GM23338 (cell line): ENCODE data around the gene MVB12B. TPM values are rescaled to one million over a fixed set of nuclear protein-coding genes. Genes with fewer than 3 reads are reported as not detected.

Source experiments
- ATAC-seq: fragments of 200-7000 bp; cut with Tn5 transposase; 3 replicates; pipeline ENCODE4 v1.9.1; 2020
- DNase-seq: peaks from one replicate; pipeline ENCODE4 v3.0.0-alpha.2; 2015; ENCODE audit warnings: low spot score
- H2AFZ ChIP-seq: fragments of 200-600 bp; sonication (generic); 2 replicates; pipeline ENCODE4 v1.8.0; 2016; ENCODE audit warnings: antibody characterized with exemption, mild to moderate bottlenecking, moderate library complexity
- H3F3A ChIP-seq: fragments of 200-600 bp; sonication (generic); replicated peaks from 2 replicates; pipeline ENCODE4 v1.8.0; 2017; ENCODE audit warnings: antibody characterized with exemption, mixed run types, low read depth
- H3K27ac ChIP-seq: fragments of 200-600 bp; sonication (generic); 2 replicates; pipeline ENCODE4 v1.6.1; 2016; ENCODE audit warnings: low read depth
- H3K27me3 ChIP-seq: fragments of 200-600 bp; sonication (generic); 2 replicates; pipeline ENCODE4 v1.8.0; 2016; ENCODE audit warnings: mild to moderate bottlenecking, mixed run types, moderate library complexity; ENCODE audit not compliant: insufficient read depth
- H3K36me3 ChIP-seq: fragments of 200-600 bp; sonication (generic); 2 replicates; pipeline ENCODE4 v1.8.0; 2016; ENCODE audit warnings: mild to moderate bottlenecking; ENCODE audit not compliant: insufficient read depth
- H3K4me1 ChIP-seq: fragments of 200-600 bp; sonication (generic); 2 replicates; pipeline ENCODE4 v1.8.0; 2016; ENCODE audit warnings: mild to moderate bottlenecking, moderate library complexity; ENCODE audit not compliant: insufficient read depth
- H3K4me2 ChIP-seq: fragments of 200-600 bp; sonication (generic); 2 replicates; pipeline ENCODE4 v1.7.1; 2017; ENCODE audit warnings: mixed run types
- H3K4me3 ChIP-seq: fragments of 200-600 bp; sonication (generic); 2 replicates; pipeline ENCODE4 v1.6.1; 2016; ENCODE audit warnings: mixed run types
- H3K79me2 ChIP-seq: fragments of 200-600 bp; sonication (generic); replicated peaks from 2 replicates; pipeline ENCODE4 v1.8.0; 2017; ENCODE audit warnings: mild to moderate bottlenecking; ENCODE audit not compliant: insufficient read depth
- H3K9me2 ChIP-seq: fragments of 200-600 bp; sonication (generic); 2 replicates; pipeline ENCODE4 v1.8.0; 2017; ENCODE audit not compliant: insufficient read depth
- H4K20me1 ChIP-seq: fragments of 200-600 bp; sonication (generic); replicated peaks from 2 replicates; pipeline ENCODE4 v1.8.0; 2017; ENCODE audit warnings: mild to moderate bottlenecking; ENCODE audit not compliant: insufficient read depth
- H3K27ac Mint-ChIP-seq: 2 replicates; pipeline ENCODE4 v1.8.0; 2020; ENCODE audit warnings: inconsistent platforms, mild to moderate bottlenecking, moderate library complexity, mixed read lengths
- H3K27me3 Mint-ChIP-seq: 3 replicates; pipeline ENCODE4 v1.8.0; 2022; ENCODE audit warnings: low read depth, mild to moderate bottlenecking, moderate library complexity, mixed read lengths, inconsistent platforms; ENCODE audit not compliant: insufficient read depth, poor library complexity
- H3K36me3 Mint-ChIP-seq: 3 replicates; pipeline ENCODE4 v1.8.0; 2021; ENCODE audit warnings: low read depth, mild to moderate bottlenecking, inconsistent platforms, moderate library complexity, mixed read lengths
- H3K4me1 Mint-ChIP-seq: 3 replicates; pipeline ENCODE4 v1.8.0; 2020; ENCODE audit warnings: mild to moderate bottlenecking, inconsistent platforms, mixed read lengths
- H3K4me3 Mint-ChIP-seq: 3 replicates; pipeline ENCODE4 v1.8.0; 2021; ENCODE audit warnings: moderate library complexity, mild to moderate bottlenecking, inconsistent platforms, mixed read lengths
- H3K9me3 Mint-ChIP-seq: 3 replicates; pipeline ENCODE4 v1.8.0; 2020; ENCODE audit warnings: moderate library complexity, mild to moderate bottlenecking, inconsistent platforms, mixed read lengths
- EZH2 ChIP-seq: fragments of 200-600 bp; sonication (generic); IDR thresholded peaks from one replicate; pipeline ENCODE4 v1.8.0; 2017; ENCODE audit warnings: antibody characterized with exemption, mild to moderate bottlenecking, low read depth; ENCODE audit not compliant: unreplicated experiment
- EZH2phosphoT487 ChIP-seq: fragments of 200-600 bp; sonication (generic); IDR thresholded peaks from one replicate; pipeline ENCODE4 v1.8.1; 2018; ENCODE audit warnings: antibody characterized with exemption; ENCODE audit not compliant: unreplicated experiment
- STAT1 ChIP-seq: IDR thresholded peaks from one replicate; pipeline ENCODE4 v1.6.1; 2016; ENCODE audit warnings: antibody characterized with exemption; ENCODE audit not compliant: unreplicated experiment
- polyA plus RNA-seq: library from polyadenylated mRNA; unstranded; fragments of >200 nt; fragmentation: Nextera tagmentation; extraction: Ambion mirVana; gene quantifications from 2 replicates; pipeline ENCODE4 v1.2.1, GENCODE V29; 2016
- total RNA-seq: library from RNA; depleted of rRNA; stranded (reverse); fragments of >200 nt; shearing (Covaris generic); gene quantifications from 2 replicates; pipeline ENCODE4 v1.2.3, GENCODE V29; 2014
- TF ChIP-seq, protein P1 (sequence below), 2 experiments: fragments of 200-600 bp in 1 of 2; sonication (generic) in 1 of 2; conservative IDR thresholded peaks; 2 replicates each; pipeline versions ENCODE4 v1.5.1 to v1.6.1; 2016 to 2017; ENCODE audit warnings: antibody characterized with exemption in 2 of 2, low read depth in 2 of 2, mild to moderate bottlenecking in 2 of 2, moderate library complexity in 1 of 2
- TF ChIP-seq, protein P2 (sequence below): IDR thresholded peaks from one replicate; pipeline ENCODE4 v1.6.1; 2018; ENCODE audit warnings: antibody characterized with exemption; ENCODE audit not compliant: unreplicated experiment
- TF ChIP-seq, protein P3 (sequence below): IDR thresholded peaks from 2 replicates; pipeline ENCODE4 v1.6.1; 2016; ENCODE audit warnings: antibody characterized with exemption

Gene MVB12B
- total and polyA plus RNA-seq, 2 experiments from 2014 or later = 1.9 to 6.6 TPM

DNA sequence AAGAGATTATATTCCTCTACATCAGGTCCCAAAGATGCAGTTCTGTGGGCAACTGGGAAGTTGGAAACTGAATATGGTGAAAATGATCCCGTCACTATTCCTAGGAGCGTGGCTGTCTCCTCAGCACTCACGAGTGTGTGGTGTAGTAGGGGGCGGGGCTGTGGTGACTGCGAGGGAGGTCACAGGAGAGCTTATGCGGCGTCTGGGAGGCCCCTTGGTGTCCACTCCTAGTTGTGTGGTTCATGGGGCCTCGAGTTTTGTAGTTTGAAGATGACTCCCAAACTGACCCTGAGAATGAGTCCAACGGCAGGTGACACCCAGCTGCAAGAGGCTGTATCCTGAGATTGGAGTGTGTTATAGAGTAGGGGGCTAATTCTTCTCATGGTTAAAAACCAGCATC is 68.2 kb downstream of the MVB12B start:
- Histone ChIP-seq H3K27ac (no peak overlapping the region), H3K36me3 (no peaks in the 10 kb centered on the region), H3K4me1 (peaks cover 10% of the 10 kb centered on the region), H3K4me3 (no peak overlapping the region), H4K20me1 (no peaks in the 10 kb centered on the region), H3F3A (no peaks in the 10 kb centered on the region), H3K79me2 (no peaks in the 10 kb centered on the region), H3K4me2 (no peak overlapping the region), H3K9me2 (no peaks in the 10 kb centered on the region), H3K27me3 (no peaks in the 10 kb centered on the region), H2AFZ (no peak overlapping the region)
- ATAC-seq (no peak), DNase-seq (no peak)
- Mint-ChIP-seq H3K4me1 (peaks cover 23% of the 10 kb centered on the region), H3K27ac (peak overlapping the region; percentile 18; the same call in 1 of the 2 replicates), H3K36me3 (peaks cover 4% of the 10 kb centered on the region; the same call in 1 of the 3 replicates), H3K27me3 (peaks cover 7% of the 10 kb centered on the region), H3K9me3 (no peaks in the 10 kb centered on the region), H3K4me3 (no peak overlapping the region)
- TF ChIP-seq STAT1 (no peak), EZH2phosphoT487 (no peak), EZH2 (no peak)
- TF ChIP-seq, protein P1, sequence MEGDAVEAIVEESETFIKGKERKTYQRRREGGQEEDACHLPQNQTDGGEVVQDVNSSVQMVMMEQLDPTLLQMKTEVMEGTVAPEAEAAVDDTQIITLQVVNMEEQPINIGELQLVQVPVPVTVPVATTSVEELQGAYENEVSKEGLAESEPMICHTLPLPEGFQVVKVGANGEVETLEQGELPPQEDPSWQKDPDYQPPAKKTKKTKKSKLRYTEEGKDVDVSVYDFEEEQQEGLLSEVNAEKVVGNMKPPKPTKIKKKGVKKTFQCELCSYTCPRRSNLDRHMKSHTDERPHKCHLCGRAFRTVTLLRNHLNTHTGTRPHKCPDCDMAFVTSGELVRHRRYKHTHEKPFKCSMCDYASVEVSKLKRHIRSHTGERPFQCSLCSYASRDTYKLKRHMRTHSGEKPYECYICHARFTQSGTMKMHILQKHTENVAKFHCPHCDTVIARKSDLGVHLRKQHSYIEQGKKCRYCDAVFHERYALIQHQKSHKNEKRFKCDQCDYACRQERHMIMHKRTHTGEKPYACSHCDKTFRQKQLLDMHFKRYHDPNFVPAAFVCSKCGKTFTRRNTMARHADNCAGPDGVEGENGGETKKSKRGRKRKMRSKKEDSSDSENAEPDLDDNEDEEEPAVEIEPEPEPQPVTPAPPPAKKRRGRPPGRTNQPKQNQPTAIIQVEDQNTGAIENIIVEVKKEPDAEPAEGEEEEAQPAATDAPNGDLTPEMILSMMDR (conservative IDR thresholded peaks at IDR 0.05; ENCODE audit: low read depth in 2 of 2) = no peak
- TF ChIP-seq, protein P2, sequence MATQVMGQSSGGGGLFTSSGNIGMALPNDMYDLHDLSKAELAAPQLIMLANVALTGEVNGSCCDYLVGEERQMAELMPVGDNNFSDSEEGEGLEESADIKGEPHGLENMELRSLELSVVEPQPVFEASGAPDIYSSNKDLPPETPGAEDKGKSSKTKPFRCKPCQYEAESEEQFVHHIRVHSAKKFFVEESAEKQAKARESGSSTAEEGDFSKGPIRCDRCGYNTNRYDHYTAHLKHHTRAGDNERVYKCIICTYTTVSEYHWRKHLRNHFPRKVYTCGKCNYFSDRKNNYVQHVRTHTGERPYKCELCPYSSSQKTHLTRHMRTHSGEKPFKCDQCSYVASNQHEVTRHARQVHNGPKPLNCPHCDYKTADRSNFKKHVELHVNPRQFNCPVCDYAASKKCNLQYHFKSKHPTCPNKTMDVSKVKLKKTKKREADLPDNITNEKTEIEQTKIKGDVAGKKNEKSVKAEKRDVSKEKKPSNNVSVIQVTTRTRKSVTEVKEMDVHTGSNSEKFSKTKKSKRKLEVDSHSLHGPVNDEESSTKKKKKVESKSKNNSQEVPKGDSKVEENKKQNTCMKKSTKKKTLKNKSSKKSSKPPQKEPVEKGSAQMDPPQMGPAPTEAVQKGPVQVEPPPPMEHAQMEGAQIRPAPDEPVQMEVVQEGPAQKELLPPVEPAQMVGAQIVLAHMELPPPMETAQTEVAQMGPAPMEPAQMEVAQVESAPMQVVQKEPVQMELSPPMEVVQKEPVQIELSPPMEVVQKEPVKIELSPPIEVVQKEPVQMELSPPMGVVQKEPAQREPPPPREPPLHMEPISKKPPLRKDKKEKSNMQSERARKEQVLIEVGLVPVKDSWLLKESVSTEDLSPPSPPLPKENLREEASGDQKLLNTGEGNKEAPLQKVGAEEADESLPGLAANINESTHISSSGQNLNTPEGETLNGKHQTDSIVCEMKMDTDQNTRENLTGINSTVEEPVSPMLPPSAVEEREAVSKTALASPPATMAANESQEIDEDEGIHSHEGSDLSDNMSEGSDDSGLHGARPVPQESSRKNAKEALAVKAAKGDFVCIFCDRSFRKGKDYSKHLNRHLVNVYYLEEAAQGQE = no peak

DNA sequence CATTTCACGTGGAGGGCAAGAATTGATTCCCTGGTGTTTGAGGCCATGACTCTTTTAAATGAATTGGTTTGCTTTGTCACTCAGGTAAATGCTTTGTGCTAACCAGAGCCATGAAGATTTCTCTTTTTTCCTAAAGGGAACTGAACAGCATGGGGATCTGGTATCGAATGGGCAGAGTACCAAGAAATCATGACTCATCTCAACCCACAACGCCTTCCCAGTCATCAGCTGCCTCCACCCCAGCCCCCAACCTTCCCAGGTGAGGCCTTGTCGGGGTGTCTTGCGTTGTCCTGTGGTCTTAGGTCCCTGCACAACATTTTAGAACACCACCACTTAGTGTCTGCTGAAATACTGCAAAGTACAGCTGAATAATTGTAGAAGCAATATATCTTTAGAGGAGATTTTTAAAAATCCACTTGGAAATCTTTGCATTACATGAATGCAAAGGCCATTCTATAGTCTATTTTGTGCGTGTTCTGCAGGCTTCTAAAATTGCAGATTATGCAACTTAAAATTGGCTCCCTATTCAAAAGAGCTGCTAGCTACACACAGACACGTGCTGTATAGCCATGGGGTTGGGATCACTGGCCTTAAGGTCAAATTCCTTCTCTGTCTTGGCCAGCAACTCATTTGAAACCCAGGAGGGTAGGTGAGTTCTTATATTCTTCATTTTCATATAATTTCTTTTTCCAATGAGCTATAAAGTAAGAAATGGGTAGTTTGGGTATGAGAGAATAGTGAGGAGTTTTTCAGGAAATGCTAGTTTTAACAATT is 69.0 kb downstream of the MVB12B start:
- H3K4me1 Mint-ChIP-seq = peaks cover 18% of the 10 kb centered on the region
- Histone ChIP-seq H3K4me1 (peaks cover 10% of the 10 kb centered on the region), H2AFZ (no peak overlapping the region), H3F3A (no peaks in the 10 kb centered on the region), H3K4me3 (no peak overlapping the region), H3K27ac (no peak overlapping the region), H4K20me1 (no peaks in the 10 kb centered on the region), H3K4me2 (no peak overlapping the region), H3K27me3 (no peaks in the 10 kb centered on the region), H3K9me2 (no peaks in the 10 kb centered on the region), H3K79me2 (no peaks in the 10 kb centered on the region), H3K36me3 (no peaks in the 10 kb centered on the region)
- ATAC-seq = no peak
- H3K36me3 Mint-ChIP-seq = peaks cover 4% of the 10 kb centered on the region; the same call in 1 of the 3 replicates
- no peak overlapping the region for H3K27ac Mint-ChIP-seq
- H3K4me3 Mint-ChIP-seq = no peak overlapping the region
- peaks cover 12% of the 10 kb centered on the region for H3K27me3 Mint-ChIP-seq
- no peaks in the 10 kb centered on the region for H3K9me3 Mint-ChIP-seq
- TF ChIP-seq EZH2phosphoT487 (no peak), STAT1 (no peak), EZH2 (no peak)
- TF ChIP-seq, protein P2 = no peak
- TF ChIP-seq, protein P3, sequence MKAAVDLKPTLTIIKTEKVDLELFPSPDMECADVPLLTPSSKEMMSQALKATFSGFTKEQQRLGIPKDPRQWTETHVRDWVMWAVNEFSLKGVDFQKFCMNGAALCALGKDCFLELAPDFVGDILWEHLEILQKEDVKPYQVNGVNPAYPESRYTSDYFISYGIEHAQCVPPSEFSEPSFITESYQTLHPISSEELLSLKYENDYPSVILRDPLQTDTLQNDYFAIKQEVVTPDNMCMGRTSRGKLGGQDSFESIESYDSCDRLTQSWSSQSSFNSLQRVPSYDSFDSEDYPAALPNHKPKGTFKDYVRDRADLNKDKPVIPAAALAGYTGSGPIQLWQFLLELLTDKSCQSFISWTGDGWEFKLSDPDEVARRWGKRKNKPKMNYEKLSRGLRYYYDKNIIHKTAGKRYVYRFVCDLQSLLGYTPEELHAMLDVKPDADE = no peak
- DNase-seq = no peak
